ENCODE results near the gene DICER1.
"Not testable (repeated sequence)": the region's sequence is repeated elsewhere in the genome, so short reads cannot be mapped to it uniquely, and the experiment has no call there.

Gene DICER1

GRCh38 chr14:95185033-95185766 is 27.9 kb upstream of the DICER1 start:
- peak; percentile 59 for DNase-seq

GRCh38 chr14:95184413-95184790 is 27.1 kb upstream of the DICER1 start:
- no peak for DNase-seq

DNA sequence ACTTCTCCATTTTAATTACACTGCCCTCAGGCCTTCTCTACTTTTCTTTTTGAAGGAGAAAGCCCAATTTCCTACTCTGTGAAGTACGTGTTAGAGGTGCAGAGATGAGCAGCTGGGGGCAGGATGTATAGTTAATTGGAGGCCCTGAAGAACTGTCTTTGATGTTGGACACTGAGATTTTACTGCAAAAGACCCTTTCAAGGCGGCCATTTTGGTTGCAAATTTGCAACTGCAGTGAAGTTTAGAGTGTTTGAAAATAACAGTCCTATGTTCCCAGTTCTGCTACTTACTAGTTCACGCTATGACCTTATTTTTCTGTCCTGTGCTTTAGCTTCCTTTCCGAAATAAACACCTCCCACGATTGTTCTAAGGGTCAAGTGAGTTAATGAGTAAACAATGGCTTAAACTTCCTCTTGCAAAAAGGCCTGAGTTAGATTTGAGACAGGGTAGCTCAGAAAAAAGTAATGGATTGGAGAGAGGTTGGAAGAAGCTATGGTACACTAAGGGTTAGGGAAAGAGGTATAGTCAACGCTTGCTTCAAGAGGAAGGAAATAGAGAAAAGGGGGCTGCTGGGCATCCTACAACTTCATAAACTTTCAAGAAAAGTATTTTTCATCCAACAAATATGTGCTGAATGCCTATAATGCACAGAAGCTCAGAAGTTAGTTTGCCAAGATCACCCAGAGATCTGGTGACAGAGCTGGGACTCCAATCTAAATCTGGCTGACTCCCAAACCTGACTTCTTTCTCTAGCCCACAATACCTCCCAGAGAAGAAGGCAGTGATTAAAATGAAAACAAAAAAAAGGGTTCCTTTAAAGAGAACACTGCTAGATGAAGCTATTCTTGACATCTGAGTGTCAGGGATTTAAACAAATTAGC is 26.4 kb upstream of the DICER1 start:
- DNase-seq, result no peak

- DNase-seq, result no peak
Measured at GRCh38 chr14:95183082-95183481, 25.8 kb upstream of the DICER1 start.

DNA sequence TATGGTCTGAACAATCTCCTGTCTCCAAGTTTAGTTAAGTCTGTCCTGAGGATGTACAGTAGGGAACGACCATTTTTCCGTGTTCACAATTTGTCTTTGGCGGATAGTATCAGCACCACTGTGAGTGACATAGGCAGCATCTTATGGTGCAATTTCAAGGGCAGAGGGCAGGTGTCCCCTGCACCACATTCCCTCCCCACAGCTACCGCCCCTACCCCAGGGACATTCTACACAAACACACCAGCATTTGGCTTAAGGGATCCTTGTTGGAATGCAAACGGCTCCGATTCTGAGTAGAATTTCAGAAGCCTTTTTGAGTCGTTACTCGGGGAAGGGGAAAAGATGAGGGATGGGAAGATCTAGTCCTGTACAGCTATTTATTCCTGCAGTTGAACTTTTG is 25.1 kb upstream of the DICER1 start:
- DNase-seq, result no peak

DNA sequence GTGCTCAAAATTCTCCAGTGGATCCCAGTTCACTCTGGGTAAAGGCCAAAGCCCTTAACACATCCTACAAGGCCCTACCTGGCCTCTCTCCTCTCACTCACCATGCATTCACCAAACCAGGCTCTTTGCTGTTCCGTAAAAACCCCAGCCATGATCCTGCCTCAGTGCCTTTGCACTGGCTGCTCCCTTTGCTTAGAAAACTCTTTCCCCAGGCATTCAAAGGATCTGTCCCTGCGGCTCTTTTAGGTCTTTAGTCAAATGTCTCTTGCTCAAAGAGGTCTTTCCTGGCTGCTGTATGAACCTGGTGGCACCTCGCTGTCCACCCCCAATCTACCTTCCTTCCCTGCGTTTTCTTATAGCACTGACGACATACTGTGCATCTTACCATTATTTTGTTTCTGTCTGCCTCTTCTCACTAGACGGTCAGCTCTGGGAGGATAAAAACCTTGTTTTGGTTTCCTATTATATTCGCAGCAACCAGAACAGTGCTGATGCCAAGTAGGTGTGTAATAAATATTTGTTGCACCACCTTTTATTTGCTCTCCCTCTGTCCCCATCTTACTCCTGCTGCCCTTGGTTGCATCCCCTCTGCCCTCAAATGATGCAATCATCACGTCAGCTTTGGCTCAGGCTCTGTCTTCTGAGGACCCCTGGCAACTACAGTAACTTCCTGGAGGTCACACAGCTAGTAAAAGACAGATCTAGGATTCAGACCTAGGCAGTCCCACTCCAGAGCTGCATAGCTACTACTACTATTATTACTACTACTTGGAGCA is 23.8 kb upstream of the DICER1 start:
- DNase-seq, result no peak

DNA sequence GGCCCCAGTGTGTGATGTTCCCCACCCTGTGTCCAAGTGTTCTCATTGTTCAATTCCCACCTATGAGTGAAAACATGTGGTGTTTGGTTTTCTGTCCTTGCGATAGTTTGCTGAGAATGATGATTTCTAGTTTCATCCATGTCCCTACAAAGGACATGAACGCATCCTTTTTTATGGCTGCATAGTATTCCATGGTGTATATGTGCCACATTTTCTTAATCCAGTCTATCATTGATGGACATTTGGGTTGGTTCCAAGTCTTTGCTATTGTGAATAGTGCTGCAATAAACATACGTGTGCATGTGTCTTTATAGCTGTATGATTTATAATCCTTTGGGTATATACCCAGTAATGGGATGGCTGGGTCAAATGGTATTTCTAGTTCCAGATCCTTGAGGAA is 18.3 kb upstream of the DICER1 start:
- not testable (repeated sequence) for DNase-seq

DNA sequence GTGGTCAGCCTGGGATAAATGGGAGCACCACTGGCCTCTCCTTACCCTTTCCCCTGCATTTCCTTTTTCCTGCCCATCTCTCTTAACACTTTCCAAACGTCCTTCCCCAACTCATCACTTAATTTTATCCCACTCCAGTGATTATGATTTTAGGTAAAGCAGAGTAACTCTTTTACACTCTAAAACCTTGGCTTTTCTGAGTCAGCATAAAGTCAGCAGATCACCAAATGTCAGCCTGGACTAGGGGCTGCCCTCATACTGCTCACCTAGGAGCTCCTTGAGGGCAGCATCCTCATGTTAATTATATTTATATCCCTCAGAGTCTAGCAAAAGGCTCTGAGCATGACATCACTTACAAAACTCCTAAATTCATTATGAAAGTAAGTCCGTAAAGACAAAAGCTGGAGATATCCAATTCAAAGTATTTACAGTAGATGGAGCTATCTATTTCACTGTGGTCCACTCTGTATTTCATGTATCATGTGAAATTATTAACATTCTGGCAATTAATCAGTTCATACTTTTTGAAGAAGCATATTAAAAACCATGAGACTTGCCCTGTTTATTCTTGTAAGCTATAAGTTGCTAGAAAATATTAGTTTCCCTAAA is 17.0 kb upstream of the DICER1 start:
- DNase-seq, result no peak

GRCh38 chr14:95173518-95173917 is 16.2 kb upstream of the DICER1 start:
- DNase-seq, result no peak

DNA sequence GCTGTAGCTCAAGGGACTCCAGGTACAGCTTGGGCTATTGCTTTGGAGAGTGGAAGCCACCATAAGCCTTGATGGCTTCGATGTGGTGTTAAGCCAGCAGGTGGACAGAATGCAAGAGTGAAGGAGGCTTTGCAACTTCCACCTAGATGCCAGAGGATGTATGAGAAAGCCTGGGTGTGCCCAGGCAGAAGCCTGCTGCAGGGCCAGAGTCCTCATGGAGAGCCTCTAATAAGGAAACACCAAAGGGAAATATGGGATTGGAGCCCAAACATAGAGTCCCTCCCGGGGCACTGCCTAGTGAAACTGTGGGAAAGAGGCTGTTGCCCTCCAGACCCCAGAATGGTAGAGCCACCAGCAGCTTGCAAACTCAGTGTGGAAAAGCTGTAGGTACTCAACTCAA is 9.8 kb upstream of the DICER1 start:
- no peak for DNase-seq

DNA sequence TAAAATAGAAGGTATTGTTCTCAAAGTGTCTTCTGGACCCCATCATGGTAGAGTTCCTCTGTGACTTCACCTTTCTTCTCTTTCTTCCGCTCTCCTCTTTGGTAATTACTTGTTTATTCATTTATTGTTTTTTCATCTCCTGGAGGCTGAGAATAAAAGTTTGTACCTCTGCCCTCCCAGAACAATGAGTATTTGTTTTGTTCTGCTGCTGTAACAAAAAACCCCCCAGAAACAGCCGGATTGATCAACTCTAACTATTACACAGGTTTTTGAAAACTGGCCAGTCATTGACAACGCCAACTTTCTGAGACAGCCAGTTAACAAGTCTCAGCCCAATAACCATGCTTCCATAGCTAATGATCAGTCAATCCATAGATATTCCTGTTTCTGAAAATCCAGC is 8.2 kb upstream of the DICER1 start:
- DNase-seq, result no peak

DNA sequence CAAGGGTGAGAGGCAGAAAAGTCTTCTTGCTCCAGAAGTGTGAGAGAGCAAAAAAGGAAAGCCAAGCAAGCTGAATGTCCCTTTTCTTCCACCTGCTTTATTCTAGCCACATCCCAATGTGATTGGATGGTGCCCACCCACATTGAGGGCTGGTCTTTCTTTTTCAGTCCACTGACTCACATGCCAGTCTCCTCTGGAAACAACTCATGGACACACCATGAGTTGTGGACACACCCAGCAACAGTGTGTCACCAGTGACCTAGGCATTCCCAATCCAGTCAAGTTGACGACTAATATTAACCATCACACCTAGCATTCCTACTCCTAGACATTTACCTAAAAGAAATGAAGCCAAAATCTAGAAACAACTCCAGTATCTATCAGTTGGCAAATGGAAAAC is 7.2 kb upstream of the DICER1 start:
- DNase-seq, result no peak

DNA sequence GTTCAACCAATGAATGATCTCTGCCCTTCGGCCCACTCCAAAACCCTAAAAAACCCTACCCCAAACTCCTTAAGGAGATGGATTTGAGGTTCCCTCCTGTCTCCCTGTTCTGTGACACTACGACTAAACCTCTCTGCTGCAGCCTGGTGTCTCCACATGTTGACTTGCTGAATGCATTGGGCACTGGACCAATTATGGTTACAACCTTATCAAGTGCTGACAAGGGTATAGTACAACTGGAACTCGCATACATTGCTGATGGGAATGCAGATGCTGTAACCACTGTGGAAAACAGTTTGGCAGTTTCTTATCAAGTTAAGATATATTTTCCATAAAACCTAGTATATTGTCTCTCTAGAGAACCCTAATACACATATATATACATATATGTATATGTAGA is 6.3 kb upstream of the DICER1 start:
- DNase-seq, result no peak

DNA sequence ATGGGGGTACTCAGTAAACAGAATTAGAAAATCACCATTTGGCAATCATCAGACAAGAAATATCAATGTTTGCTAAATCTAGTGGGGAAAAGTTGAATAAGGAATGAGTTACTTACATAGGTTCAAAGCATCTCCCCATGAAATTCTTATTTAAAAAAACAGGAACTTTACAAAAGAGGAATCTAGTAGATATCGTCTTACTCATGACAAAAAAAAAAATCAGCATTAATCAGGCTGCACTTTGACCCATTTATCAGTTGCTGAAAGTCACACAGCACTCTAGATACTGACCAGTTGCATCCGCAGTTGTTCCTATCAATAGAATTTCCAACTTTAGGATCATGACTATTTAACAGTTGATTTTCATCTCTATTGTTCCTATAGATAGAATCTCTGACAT is 5.8 kb upstream of the DICER1 start:
- no peak for DNase-seq

- no peak for DNase-seq
Measured at GRCh38 chr14:95162641-95163040, 5.3 kb upstream of the DICER1 start.

GRCh38 chr14:95157048-95157326 is 342 bp downstream of the DICER1 start:
- no peak for DNase-seq

DNA sequence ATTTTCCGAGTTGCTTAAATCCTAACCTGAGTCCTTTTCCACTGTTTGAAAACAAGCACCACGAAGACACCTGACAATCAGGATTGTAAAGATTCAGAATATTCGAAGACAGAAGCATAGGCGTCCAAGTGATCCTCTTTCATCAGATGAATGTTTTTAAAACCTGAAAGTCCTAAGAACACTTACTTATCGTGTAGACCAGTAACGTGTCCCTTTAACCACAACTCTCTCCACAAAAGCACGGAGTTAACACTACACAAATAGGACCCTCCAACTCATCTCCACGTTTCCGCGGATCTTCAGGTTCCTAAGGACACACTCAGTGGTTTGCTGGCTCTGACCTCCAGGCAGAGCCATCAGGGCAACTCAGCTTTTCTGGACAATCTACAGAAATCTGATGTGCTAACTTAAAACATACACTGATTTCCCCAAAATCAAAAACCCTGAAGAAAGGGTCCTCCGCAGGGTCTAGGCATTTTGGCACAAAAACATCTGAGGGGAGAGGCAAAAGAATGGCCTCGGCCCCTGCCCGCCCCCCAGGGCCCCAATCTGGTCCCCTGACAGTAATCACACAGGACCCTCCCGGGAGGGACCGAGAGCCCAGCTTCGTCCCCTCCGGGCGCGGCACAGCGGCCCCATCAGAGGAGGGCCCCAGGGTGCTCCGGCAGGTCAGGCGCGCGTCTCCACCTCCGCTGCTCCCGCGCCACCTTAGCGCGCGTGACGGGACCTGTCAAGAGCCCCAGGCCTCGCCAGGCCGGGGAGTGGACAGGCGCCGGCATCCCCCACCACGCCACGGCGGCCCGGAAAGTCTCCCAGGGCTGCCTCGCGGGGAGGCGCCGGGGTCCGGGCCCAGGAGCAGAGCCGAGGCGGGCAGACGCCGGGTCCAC is 925 bp downstream of the DICER1 start:
- peak; percentile 31 for DNase-seq

DNA sequence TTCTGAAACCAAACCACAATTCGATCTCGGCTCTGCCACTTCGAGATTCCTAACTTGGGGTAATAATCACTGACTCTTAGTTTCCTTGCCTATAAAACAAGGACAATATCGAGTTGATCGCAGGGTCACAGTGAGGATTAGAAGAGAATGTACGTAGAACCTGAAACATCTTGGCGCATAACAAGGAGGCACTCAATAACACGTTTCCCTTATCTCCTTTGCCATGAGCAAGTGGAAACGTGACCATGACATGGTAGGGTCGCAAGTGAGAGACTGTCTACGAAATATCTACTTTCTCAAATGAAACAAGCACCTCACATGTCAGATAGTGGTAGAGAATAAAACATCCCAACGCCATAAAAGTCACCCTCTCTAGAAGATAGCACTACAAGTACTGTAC is 2.3 kb downstream of the DICER1 start:
- DNase-seq, result no peak

DNA sequence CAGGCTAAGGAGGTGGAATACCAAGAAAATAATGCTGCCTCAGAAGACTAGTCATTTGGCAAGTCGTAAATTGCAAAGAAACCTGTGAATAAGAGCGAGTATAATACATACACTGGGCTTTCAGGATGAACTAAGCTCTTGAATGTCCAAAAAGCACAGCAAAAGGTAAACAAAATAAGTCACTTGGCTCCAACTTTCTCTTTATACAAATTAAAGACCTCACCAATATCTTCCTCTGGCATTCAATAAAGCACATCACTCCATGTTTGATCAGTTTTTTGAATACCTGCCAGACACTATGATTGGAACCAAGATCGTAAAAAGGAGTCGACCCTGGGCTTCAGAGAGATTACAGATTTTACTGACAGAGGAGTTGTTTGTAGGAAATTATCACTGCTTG is 3.5 kb downstream of the DICER1 start:
- DNase-seq, result no peak

- no peak for DNase-seq
Measured at GRCh38 chr14:95151561-95151960, 5.8 kb downstream of the DICER1 start.

DNA sequence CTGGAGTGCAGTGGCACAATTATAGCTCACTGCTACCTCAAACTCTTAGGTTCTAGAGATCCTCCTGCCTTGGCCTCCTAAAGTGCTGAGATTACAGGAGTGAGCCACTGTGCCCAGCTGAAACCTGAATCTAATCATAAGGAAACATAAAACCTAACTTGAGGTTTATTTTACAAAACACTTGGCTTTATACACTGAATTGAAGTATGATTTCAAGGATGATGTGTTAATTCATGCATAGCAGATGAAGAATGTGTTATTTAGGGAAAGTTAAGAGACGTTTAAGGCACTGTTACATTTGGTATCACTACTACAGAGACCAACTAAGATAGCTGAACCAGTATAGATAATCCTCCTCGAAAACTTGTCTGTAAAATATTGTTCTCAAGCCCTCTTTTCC is 6.4 kb downstream of the DICER1 start:
- no peak for DNase-seq

DNA sequence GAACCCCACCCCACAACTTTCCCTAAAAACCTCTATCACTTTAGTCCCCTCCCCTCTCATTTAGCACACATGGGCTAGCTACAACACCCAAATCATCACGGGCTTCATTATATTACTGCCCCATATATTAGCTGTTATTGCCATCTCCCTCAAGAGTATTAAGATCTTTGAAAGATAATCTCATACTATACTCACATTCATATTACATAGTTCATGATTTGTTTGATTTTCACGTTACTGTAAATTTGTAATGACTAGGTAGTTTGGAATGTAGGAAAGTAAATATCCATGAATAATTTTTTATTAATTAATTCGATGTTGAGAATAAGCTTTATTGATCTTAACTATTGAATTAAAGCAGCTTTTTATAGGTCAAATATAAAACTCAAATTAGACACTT is 7.9 kb downstream of the DICER1 start:
- DNase-seq, result no peak

Measured in CD4-positive, alpha-beta T cell treated with Interleukin-15 for 1 hour (primary cell).